Right lung (tissue), 5 donors: ENCODE results near the gene GLP2R. TPM values are rescaled to one million over a fixed set of nuclear protein-coding genes. Genes with fewer than 3 reads are reported as not detected.
"Not testable (repeated sequence)": the region's sequence is repeated elsewhere in the genome, so short reads cannot be mapped to it uniquely, and the experiment has no call there.

Experiments used
- DNase-seq, 2 donors: peaks; one replicate each; pipeline ENCODE4 v3.0.0-alpha.2; 2013
- polyA plus RNA-seq, 5 donors: library from polyadenylated mRNA; unstranded; fragments of 120-200 nt; gene quantifications; one replicate each; pipeline versions ENCODE4 v1.2.1 to v1.2.3, GENCODE V29; 2013; ENCODE audit warnings: inconsistent platforms in 1 of 5, low replicate concordance in 1 of 5; ENCODE audit not compliant: insufficient read length in 5 of 5, insufficient read depth in 1 of 5

The GLP2R gene
- polyA plus RNA-seq, 5 donors: 1.4 to 2.8 (median 2.4) TPM

- no peak for DNase-seq
Observed at GRCh38 chr17:9899280-9900043, 73.7 kb downstream of the GLP2R start.

DNA sequence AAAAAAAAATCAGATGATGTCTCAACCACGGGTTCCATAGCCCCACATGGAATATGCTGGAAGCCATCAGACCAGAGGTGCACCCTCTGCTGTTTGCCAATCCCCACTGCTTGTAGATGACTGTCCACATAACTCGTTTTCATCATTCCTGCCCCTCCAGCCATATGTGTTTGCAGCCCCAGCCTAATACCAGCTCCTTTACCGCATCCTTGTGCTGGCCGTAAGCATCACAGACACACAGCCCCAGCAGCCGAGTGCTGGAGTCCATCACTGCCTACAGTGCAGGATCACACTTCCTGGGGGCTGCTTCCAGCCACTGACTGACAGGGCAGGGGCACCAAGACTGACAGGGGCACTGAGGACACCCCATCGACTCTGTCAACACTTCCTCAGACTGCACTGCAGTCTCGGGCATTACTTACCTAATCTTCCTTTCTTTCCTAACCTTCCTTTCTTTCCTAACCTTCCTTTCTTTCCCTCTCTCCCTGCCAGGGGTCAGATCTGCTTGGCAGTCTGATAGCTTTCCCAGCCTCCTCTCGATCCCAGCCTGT is 74.4 kb downstream of the GLP2R start:
- no peak for DNase-seq

GRCh38 chr17:9900784-9901183 is 75.1 kb downstream of the GLP2R start:
- DNase-seq: no peak

DNA sequence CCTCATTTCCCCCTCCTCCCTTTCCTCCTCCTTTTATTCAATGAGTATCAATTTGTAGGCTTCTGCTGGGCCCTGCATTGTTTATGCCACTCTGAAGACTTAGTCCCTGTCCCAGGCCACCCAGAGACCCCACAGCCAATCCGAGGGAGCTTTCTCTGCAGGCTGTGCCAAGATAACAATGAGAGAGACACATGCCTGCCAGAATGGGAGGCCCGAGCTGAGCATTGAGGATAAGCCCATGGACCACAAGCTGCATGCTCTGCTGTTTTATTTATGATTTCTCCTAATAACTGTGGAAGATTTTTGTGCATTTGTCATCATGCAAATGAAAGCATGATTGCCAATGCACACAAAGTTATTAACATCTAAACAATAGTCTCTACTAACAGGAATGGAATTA is 76.4 kb downstream of the GLP2R start:
- DNase-seq: peak; percentile 31

- DNase-seq: no peak
Observed at GRCh38 chr17:9904277-9905077, 78.8 kb downstream of the GLP2R start.

DNA sequence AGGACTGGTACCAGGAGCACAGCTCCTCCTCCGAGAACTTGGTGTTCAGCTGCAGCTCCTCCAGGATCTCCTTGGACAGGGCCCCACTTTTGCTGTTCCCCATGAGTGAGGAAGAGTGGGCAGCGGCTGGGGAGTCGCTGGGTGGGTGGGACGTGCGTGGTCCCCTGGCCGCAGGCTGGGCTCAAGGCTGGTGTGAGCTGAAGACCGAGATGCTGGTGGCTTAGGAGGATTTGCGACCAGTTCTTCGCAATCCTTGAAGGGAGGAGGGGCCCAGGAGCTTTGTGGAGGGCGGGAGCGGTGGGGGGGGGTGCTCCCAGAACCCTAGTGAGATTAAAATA is 79.3 kb downstream of the GLP2R start, which contains the start of gene RCVRN:
RCVRN (minus strand) TSS at position 194 of the 338 bp plus-strand sequence; CDS start at position 103, 91 bp downstream.
- DNase-seq: no peak

DNA sequence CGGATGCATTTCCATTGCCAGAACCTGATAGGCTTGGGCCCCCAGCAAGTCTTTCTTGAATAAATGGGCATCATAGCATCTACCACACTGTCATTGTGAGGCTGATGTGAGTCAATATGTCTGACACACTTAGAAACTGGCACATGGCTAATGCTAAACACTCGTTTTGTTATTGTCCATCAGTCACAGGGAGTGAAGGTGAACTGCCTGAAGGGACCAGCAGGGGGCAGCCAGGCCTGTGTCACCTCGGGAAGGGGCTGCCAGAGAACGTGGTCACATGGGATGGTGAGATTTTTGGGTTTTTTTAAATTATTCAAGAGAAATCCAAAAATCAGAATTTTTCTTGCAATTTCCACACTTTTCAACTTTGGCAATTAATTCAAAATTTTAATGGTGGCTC is 80.2 kb downstream of the GLP2R start:
- DNase-seq: no peak

GRCh38 chr17:9906616-9907015 is 80.9 kb downstream of the GLP2R start:
- DNase-seq: no peak

GRCh38 chr17:9907131-9907530 is 81.4 kb downstream of the GLP2R start:
- DNase-seq: no peak

- no peak for DNase-seq
Observed at GRCh38 chr17:9907883-9908648, 82.3 kb downstream of the GLP2R start.

GRCh38 chr17:9908649-9909042 is 82.9 kb downstream of the GLP2R start:
- DNase-seq: no peak

DNA sequence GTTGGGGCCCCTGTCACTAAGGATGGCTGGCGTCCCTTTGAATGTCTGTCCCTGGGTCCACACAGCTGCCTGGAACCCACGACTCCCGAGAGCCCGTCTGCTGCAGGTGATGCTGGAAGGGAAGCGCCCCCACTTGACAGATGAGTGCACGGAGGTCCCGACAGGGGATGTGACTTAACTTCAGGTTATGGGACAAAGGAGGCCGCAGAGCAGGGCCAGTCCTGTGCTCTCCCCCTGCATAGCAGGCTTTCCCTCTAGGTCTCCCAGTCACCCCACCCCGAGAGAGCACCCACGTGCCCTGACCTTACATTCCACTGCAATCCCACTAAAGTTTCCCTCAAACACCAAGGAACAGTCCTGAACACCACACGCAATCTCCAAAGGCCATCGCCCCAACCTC is 85.4 kb downstream of the GLP2R start:
- DNase-seq: no peak

- no peak for DNase-seq
Observed at GRCh38 chr17:9912121-9913099, 86.7 kb downstream of the GLP2R start.

DNA sequence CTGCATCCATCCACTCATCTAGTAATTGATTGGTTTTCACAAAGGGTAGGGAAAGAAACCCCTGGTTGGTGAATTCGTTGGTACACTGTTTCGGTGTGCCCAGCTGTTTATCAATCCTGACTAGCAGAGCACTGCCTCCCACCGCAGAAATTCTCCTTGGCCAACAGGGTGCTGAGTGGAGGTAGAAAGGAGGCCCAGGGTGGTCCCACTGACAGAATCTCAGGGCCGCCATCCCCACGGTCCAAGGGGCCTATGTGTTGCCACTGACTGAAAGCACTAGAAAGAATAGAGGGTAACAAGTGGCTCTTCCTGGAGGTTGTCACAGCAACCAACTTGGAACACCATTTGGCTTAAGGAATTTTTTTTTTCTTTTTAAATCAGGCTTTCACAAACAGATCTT is 87.8 kb downstream of the GLP2R start:
- no peak for DNase-seq

DNA sequence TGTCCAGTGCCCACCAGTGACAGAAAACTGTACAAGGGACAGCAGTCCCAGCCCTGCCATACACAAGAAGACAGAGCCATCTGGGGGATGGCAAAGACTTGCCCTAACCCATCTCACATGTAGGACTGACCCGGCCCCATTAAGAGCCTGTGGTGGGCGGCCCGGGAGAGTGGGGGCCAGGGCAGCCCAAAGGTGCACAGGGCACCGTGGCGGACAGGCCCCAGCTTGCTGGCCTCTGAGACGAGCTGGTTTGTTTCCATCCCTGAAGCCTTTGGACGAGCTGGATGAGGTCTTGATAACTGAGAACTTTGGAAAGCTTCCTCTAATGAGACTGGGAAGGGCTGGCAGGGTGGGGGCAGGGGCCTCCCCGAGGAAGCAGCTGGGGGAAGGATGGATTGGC is 90.4 kb downstream of the GLP2R start:
- DNase-seq: no peak

GRCh38 chr17:9917131-9917530 is 91.4 kb downstream of the GLP2R start:
- DNase-seq: no peak

GRCh38 chr17:9917801-9918200 is 92.1 kb downstream of the GLP2R start:
- no peak for DNase-seq

DNA sequence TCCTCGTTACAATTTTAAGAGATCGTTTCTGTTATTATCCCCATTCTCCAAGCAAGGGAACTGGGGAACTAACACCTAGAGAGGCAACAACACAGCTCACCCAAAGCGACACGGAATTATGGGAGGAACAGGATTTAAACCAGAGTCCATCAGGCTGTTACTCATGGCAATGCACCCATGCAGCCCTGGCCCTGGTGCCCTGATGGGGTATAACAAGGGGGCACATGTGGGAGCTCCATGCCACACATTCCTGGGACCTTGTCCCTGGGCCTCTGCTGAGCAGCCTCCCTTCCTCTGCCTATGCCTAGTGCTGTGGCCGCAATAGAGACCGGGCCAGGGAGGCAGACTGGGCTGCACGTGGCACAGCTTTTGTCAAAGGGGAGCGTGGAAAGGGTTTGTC is 92.6 kb downstream of the GLP2R start:
- DNase-seq: no peak

- DNase-seq: no peak
Observed at GRCh38 chr17:9918804-9919352, 93.2 kb downstream of the GLP2R start.

DNA sequence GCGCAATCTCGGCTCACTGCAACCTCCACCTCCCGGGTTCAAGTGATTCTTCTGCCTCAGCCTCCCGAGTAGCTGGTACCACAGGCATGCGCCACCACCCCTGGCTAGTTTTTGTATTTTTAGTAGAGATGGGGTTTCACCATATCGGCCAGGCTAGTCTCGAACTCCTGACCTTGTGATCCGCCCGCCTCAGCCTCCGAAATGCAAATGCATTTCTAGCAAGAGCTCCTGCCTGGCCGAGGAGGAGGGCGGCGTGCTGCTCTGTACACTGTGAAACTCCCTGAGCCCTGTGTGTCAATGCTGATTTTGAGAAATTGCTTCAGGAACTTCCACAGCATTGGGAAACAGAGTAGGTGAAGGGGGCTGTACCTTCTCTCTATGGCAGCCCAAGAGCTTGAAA is 95.5 kb downstream of the GLP2R start:
- DNase-seq: not testable (repeated sequence)
